Measurements from ENCODE around the gene C12orf50. TPM values are rescaled to one million over a fixed set of nuclear protein-coding genes. Genes with fewer than 3 reads are reported as not detected.

The C12orf50 gene
- total and polyA plus RNA-seq, 2 of the 8 experiments (the other 6 are each of a cell fraction or from before 2014, with no cell fraction given): not detected

DNA sequence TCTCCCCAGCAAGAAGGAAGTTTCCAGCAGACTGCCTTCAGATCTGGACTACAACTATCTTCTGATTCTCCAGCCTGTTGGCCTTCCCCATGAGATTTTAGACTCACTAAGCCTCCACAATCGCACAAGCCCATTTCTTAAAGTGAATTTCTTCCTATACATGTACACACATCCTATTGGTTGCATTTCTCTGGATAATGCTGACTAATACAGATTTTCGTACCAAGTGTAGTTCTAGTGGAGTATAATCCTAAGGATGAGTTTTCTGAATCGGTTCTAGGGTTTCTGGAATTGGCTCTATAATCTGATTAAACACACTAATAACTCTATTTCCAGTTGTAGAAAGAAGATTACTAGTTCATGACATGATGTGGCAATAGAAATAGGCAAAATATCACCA is 53.3 kb downstream of the C12orf50 start (continued):
- TF ChIP-seq, protein P1, sequence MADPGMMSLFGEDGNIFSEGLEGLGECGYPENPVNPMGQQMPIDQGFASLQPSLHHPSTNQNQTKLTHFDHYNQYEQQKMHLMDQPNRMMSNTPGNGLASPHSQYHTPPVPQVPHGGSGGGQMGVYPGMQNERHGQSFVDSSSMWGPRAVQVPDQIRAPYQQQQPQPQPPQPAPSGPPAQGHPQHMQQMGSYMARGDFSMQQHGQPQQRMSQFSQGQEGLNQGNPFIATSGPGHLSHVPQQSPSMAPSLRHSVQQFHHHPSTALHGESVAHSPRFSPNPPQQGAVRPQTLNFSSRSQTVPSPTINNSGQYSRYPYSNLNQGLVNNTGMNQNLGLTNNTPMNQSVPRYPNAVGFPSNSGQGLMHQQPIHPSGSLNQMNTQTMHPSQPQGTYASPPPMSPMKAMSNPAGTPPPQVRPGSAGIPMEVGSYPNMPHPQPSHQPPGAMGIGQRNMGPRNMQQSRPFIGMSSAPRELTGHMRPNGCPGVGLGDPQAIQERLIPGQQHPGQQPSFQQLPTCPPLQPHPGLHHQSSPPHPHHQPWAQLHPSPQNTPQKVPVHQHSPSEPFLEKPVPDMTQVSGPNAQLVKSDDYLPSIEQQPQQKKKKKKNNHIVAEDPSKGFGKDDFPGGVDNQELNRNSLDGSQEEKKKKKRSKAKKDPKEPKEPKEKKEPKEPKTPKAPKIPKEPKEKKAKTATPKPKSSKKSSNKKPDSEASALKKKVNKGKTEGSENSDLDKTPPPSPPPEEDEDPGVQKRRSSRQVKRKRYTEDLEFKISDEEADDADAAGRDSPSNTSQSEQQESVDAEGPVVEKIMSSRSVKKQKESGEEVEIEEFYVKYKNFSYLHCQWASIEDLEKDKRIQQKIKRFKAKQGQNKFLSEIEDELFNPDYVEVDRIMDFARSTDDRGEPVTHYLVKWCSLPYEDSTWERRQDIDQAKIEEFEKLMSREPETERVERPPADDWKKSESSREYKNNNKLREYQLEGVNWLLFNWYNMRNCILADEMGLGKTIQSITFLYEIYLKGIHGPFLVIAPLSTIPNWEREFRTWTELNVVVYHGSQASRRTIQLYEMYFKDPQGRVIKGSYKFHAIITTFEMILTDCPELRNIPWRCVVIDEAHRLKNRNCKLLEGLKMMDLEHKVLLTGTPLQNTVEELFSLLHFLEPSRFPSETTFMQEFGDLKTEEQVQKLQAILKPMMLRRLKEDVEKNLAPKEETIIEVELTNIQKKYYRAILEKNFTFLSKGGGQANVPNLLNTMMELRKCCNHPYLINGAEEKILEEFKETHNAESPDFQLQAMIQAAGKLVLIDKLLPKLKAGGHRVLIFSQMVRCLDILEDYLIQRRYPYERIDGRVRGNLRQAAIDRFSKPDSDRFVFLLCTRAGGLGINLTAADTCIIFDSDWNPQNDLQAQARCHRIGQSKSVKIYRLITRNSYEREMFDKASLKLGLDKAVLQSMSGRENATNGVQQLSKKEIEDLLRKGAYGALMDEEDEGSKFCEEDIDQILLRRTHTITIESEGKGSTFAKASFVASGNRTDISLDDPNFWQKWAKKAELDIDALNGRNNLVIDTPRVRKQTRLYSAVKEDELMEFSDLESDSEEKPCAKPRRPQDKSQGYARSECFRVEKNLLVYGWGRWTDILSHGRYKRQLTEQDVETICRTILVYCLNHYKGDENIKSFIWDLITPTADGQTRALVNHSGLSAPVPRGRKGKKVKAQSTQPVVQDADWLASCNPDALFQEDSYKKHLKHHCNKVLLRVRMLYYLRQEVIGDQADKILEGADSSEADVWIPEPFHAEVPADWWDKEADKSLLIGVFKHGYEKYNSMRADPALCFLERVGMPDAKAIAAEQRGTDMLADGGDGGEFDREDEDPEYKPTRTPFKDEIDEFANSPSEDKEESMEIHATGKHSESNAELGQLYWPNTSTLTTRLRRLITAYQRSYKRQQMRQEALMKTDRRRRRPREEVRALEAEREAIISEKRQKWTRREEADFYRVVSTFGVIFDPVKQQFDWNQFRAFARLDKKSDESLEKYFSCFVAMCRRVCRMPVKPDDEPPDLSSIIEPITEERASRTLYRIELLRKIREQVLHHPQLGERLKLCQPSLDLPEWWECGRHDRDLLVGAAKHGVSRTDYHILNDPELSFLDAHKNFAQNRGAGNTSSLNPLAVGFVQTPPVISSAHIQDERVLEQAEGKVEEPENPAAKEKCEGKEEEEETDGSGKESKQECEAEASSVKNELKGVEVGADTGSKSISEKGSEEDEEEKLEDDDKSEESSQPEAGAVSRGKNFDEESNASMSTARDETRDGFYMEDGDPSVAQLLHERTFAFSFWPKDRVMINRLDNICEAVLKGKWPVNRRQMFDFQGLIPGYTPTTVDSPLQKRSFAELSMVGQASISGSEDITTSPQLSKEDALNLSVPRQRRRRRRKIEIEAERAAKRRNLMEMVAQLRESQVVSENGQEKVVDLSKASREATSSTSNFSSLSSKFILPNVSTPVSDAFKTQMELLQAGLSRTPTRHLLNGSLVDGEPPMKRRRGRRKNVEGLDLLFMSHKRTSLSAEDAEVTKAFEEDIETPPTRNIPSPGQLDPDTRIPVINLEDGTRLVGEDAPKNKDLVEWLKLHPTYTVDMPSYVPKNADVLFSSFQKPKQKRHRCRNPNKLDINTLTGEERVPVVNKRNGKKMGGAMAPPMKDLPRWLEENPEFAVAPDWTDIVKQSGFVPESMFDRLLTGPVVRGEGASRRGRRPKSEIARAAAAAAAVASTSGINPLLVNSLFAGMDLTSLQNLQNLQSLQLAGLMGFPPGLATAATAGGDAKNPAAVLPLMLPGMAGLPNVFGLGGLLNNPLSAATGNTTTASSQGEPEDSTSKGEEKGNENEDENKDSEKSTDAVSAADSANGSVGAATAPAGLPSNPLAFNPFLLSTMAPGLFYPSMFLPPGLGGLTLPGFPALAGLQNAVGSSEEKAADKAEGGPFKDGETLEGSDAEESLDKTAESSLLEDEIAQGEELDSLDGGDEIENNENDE (IDR thresholded peaks at IDR 0.05; ENCODE audit: insufficient replicate concordance, low read length): no peak
- TF ChIP-seq BCL11A (IDR thresholded peaks at IDR 0.05; ENCODE audit: low read depth in 2 of 2, low read length in 2 of 2) (no peak), RNF2 (IDR thresholded peaks at IDR 0.05; ENCODE audit: borderline replicate concordance, low read depth, low read length, missing control alignments, poor library complexity, severe bottlenecking) (no peak), E2F6 (IDR thresholded peaks at IDR 0.05) (no peak), RBBP5 (IDR thresholded peaks at IDR 0.05; ENCODE audit: borderline replicate concordance, low read depth, low read length) (no peak), TAF1 (IDR thresholded peaks at IDR 0.05; ENCODE audit: low read depth, low read length) (no peak), CEBPB (IDR thresholded peaks at IDR 0.05; ENCODE audit: low read depth, low read length) (no peak), KDM5A (IDR thresholded peaks at IDR 0.05; ENCODE audit: low read length) (no peak)

Data from H1 (cell line).